Measurements from ENCODE around the gene GABBR2. TPM values are rescaled to one million over a fixed set of nuclear protein-coding genes. Genes with fewer than 3 reads are reported as not detected.

The GABBR2 gene
- total RNA-seq: under 1 TPM in 1 of 2 donors, not detected in 1; 0.41 TPM
- long read RNA-seq: 0 reads

DNA sequence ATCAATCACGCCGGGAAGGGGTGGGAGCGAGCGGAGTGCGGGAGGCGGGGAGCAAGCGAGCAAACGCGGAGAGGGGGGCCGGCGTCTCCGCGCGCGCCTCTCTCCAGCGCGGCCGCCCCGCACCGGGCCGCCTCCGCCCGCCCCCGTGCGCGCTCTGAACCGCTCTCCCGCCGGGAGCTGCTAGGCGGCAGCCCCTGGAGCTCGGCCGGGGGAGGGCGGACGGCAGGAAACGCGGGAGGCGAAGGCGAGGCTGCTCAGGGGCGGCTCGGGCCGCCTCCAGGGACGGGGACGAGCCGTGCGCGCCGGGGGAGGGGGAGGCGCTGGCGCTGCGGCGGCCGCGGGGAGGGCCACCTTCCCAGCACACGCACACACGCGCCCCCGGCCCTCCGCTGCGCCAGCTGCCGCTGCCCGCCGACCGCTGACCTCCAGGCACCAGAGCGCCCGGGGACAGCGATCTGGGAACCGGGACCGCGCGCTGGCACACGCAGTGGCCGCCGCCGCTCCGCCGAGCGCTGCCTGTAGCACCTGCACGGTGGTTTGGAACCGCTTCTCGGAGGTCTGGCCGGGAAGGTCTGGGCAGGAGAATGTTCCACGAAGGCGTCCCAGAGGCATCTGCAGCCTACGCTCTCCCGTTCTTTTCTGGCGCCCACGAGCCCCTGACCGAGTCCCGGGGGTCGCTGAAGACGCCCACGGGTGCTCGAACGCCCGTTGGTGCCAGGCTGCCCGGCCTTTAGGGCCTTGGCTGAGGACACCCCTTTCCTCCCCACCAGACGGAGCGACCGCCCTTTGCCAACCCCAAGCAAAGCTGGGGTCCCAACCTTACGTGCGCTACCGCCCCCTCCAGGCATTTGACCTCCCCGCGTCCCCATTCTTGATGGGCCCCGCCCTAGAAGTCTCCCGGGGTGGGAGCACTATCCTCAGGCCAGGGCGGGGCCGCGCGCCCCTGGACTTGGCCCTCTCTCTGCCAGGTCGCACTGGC is at the start of gene GABBR2:
Gene GABBR2, minus strand, starts transcription at position 3 of the 979 bp plus-strand sequence. CDS start 198 bp downstream, outside the sequence.
- ATAC-seq (no peak), DNase-seq (no peak)
- intact Hi-C loops (cut with DNase I): loop anchor here in 1 of 2 donors (5.0 kb wide), 1 partner anchor 392 kb away; no protein-coding TSS in a partner anchor

DNA sequence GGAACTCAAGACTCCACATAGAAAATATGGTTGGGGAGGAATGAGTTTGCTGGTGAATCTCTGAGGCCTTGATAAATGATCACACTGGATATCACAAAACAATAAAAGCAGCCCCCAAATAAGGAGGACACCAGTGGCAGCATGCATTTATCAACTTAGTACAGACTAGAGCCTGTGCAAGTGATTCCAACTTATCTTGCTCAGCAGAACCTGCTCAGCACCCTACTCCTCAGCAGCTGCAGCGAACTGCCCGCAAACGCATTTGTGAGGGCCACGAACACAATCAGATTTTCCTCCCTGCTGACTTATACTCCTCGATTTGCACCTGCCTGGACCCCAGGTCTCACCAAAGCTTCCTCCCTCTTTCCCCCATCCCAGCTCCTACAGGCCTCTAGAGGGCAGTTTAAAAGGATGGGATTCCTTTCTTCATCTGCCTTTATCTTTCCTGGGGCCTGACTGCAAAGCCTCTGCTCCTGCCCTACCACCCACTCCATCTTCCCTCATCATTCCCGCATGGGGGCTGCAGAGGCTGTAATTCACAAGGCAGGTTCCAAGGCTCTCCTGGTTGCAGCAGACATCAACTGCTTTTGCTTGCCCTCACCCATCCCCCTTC is 46.4 kb upstream of the GABBR2 start:
- DNase-seq (no peak), ATAC-seq (no peak)
- intact Hi-C loops (cut with DNase I): no loop called here

DNA sequence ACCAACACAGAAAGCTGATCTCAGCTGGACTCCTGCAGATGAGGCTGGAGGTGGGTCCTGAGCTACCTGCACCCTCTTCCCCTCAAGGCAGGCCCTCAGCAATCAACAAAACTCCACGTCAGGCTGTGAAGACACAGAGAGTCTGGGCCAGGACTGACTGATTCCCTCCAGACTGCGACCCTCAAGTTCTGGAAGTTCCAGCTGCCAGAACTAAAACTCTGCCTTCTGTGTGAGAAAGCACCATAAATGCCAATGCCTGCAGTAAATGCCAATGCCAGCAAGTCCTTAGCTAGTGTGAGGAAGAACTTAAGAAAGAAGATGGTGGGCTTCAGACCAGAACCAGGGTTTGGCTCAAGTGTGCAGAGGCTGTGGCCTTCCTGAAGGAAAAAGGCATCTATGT is 42.5 kb upstream of the GABBR2 start:
- DNase-seq (no peak), ATAC-seq (no peak)
- intact Hi-C loops (cut with DNase I): no loop called here

DNA sequence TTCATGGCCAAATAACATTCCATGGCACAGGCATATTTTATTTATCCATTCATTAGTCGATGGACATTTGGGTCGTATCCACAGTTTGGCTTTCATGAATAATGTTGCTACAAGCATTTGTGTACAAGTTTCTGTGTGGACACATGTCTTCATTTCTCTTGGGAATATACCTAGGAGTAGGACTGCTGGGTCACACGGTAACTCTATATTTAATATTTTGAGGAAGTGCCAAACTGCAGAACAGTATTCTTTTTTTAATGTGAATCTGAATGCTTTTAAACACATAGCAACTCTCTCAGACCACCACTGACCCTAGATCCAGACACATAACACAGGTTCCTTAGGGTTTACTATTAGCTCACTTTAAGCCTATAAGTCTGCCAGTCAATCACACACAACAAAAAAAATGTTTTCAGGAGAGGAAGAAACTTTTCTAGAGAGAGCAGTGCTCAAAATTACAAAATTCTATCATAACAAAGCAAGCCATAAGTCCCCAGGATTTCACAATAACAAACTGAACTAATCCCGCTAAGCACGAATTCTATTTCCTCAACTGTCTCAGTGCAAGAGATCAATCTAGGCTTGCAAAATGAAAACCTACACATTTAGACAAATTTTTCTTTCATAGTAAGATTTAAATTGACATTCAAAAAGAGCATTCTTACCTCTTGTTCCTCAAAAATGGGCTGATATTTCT is 41.8 kb upstream of the GABBR2 start:
- ATAC-seq: no peak
- no peak for DNase-seq
- intact Hi-C loops (cut with DNase I): no loop called here

DNA sequence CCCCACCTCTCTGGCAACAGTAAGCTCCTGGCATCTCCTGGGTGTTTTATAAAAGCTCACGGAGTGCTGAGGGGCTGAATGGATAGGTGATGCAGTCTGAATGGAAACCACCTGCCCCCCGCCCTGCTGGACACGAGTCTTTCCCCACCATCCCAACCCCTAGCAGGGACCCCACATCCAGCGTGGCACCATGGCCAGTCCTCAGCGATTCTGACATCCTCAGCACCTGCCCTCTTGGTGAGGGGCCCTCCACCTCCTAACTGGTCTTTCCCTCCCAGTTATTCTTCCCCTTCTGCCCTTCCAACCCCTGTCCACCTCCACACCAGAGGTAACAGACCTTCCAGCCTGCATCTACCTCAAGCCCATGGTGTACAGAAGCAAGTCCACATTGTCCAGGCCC is 38.7 kb upstream of the GABBR2 start:
- DNase-seq: no peak
- no peak for ATAC-seq
- intact Hi-C loops (cut with DNase I): no loop called here

DNA sequence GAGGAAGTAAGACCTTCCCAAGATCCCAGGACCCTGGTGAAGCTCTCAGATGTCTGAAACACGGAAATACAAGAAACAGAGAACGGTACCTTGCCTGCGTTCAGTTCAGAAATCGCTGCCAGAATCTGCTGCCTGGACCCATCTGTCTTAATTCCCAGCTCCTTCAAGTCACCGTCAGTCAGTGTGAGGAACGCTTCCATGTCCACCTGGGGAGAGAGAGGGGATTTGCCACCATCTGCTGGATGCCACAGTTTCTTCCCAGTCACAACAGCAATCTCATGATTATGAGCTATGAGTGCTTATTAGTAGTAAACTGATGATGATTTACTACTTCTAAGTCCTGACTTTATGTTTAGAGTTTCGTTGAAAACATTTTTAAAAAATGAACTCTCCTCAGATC is 36.7 kb upstream of the GABBR2 start:
- DNase-seq: no peak
- intact Hi-C loops (cut with DNase I): no loop called here
- no peak for ATAC-seq

DNA sequence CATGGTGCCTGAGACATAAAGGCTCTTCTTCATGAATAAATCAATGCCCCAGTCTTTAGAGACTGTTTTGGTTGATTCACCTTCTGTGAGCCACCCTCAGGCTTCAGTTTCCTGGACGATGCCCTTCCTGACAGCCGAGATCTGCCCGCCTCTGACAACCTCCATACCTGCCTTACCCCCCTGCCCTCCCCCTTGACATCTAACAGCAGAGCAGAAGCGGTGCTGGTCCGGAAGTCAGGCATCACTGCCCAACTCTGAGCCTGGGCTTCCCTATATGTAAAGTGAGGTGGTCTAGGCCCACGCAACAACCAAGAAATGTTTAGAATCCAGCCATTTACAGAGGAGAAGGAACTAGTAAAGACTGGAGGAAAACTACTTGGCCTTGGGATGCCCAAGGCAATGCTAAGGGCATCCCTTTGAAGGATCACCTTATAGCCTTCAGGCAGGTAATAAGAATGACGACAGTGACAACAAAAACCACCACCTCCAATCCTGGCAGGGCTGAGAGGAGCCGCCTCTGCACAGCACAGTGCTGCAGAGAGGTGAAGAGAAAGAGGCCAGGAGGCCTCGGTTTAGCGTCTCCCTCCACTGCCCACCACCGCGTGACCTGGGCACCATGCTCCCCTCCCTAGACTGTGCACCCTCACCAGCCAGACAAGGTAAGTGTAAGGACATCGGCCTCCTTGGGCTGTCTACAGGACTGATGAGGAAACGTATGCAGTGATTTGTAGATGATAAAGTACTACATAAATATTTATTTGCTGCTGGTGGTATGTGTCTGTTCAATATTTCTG is 35.3 kb upstream of the GABBR2 start:
- ATAC-seq (no peak), DNase-seq (no peak)
- intact Hi-C loops (cut with DNase I): no loop called here

DNA sequence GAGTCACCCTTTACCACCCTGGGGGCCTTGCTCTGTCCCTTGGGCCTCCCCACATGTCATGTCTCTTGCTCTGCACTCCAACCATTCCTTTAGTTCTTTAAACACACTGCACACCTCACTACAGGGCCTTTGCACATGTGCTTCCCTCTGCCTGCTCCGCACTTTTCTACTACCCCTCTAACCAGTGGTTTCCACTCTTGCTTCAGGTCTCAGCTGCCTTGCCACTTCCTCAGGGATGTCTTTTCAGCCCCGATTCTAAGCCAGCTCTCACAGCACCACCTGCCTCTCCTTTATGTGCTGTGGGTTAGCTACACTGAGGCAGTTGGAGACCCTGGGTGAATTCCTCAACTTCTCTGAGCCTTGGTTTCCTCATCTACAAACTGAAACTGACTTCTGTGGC is 34.6 kb upstream of the GABBR2 start:
- DNase-seq (no peak), ATAC-seq (no peak)
- intact Hi-C loops (cut with DNase I): no loop called here

DNA sequence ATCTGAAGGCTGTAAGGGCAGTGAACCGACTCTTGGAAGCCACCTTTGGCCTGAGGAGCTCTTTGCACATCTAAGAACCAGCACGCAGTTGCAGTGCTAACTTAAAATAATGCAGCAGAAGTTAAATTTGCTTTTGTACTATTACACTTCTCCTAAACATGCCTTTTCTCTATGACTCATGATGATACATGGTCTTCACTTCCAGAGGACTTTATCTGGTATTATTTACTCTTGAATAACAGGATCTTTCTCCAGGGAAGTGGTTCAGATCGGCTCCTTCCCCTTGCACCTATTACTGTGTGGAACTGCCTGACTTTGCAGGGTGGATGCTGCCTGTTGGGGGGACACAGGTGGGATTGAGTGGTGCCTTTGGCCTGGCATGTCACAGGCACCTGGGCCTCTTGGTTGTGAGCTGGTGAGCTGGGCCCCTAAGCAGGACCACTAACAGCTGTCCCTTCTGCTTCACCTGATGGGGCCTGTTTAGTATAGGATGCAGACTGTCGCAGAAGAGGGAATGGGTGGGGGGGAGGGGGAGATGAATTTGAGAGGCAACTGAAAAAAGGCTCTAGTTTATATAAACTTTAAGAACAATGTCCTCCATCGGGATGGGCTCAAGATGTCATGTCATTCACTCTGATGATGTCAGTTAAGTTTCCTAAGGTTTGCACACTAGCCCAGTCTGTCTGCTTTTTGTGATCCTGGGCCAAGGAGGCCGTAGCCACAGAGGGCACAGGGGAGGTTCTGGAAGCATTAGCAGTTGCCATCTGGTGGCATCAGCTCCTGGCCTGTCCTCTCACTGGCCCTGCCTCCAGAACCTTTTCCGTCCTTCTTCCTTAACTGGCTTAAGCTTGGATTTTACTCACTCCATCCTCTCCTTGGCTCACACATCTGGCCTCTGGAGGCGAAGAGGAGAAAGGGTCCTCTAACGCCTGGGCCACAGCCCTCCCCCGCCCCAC is 33.9 kb upstream of the GABBR2 start:
- ATAC-seq: no peak
- intact Hi-C loops (cut with DNase I): no loop called here
- DNase-seq: no peak

DNA sequence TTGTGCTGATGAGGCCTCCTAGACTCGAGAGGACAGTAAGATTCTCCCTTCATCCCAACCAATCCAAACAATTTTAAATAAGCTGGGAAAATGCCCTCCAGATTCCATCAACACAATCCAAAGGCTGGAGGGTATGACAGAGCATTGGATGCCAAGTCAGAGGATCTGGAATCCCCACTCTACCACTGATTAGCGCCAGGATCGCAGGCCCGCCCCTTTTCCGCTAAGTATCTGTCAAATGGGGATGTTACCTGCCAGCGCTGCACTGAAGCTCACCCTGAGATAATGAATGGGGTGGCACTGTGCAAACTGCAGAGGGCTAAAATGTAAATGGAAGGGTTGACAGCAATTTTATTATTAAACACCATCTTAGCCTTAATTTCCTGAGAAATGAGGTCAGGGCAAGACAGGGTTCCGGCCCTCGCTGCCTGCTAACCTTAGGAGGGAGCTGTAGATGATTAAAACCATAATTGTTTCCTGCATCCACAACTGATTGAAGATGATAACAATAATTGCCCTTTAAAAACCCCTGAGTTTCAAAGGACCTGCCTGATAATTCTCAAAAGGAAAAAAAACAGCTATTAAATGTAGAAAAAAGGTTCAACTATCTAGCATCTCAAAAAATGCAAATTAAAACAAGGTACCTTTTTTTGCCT is 31.6 kb upstream of the GABBR2 start:
- intact Hi-C loops (cut with DNase I): no loop called here
- DNase-seq (no peak), ATAC-seq (no peak)

DNA sequence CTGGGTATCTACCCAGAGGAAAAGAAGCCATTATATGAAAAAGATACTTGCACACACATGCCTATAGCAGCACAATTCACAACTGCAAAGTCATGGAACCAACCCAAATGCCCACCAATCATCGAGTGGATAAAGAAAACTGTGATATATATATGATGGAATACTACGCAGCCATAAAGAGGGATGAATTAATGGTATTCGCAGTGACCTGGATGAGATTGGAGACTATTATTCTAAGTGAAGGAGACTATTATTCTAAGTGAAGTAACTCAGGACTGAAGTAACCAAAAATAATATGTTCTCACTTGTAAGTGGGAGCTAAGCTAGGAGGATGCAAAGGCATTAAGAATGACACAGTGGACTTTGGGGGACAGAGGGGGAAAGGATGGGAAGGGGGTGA is 30.0 kb upstream of the GABBR2 start:
- DNase-seq (no peak), ATAC-seq (no peak)
- intact Hi-C loops (cut with DNase I): no loop called here

DNA sequence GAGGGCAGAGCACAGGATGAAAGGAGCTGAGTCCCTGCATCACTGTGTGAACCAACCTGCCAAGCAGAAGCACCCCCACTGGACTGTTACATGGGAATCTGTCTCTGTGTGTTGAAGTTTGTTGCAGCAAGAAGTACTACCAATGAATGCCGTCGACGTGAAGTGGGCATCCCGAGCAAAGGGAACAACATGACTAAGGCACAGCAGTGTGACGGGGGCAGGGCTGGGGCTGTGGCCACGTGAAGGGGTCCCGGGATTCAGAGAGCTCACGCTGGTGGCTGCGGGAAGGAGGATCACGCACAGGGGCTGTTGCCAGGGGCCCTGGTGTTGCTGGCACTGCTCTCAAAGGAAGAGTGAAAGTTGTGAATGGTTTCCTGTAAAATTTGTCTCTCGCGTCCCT is 27.5 kb upstream of the GABBR2 start:
- DNase-seq (no peak), ATAC-seq (no peak)
- intact Hi-C loops (cut with DNase I): no loop called here

DNA sequence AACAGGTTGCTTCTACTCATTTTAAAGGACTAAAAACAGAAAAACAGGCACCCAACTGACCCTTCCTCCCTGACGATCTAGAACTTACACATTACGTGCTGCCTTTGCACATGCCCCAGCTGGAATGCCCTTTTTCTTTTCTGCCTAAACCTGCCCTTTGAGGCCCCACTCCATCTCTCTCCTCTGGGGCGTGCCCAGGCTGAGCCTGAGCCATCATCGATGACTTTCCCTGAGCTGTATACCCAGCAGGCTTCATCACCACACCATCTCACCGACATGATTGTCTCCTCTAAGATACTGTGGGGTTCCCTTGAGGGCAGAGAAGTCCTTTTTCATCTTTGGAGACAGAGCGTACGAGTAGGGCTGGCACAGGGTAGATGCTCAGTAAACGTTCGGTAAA is 24.1 kb upstream of the GABBR2 start:
- ATAC-seq (no peak), DNase-seq (no peak)
- intact Hi-C loops (cut with DNase I): no loop called here

DNA sequence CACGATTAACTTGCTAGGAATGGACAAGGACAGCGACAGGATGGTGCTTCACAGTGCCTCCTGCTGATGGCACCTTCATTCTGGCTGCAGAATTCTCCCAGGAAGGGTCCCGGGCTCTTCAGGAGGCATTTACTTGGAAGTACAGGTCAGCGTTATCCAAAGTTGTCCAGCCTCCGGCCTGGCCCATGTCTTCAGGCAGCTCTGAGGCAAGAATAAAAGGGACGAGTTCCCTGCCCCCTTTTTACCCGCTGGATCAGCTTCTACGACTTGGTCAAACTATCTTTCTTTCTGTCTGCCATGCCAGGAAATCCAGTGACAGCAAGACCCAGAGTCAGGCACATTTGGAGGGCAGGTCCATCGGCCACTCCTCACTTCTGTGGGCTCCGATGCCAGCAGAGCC is 23.4 kb upstream of the GABBR2 start:
- intact Hi-C loops (cut with DNase I): no loop called here
- DNase-seq: no peak
- ATAC-seq: no peak

DNA sequence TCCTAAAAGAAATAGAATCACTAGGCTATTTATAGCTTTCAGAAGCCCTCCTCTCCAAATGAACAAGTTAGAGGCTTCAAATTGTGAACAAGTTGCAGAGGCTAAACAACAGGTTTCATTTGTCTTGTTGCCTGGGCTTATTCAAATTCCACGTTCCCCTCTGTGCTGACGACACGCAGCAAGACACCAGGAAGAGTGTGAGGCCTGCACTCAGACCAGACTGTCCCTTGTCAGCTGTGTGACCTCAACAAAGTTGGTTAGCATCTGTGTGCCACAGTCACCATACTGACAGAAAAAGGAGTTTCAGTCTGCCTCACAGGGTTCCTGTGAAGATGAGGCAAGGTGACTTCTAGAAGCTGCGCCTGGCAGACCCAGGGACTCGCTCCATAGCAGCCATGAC is 22.1 kb upstream of the GABBR2 start:
- DNase-seq (no peak), ATAC-seq (no peak)
- intact Hi-C loops (cut with DNase I): no loop called here

DNA sequence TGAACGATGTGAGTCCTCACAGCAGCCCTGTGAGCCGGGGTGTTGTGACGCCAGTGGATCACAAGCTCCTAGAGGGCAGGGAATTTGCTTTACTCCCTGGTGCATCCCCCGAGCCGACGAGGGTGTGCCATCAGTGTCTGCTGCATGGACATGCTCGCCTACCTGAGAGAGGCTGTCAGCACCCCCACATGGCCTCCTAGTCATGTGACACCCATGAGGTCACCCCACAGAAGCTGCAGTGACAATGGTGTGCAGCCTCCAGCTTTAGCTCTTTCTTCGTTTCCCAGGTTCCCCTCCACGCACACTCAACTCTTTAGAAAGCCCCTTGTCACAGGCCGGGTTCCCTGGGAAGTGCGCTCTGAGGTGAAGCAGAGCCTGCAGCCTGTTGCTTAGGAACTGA is 19.8 kb upstream of the GABBR2 start:
- intact Hi-C loops (cut with DNase I): no loop called here
- DNase-seq (no peak), ATAC-seq (no peak)

DNA sequence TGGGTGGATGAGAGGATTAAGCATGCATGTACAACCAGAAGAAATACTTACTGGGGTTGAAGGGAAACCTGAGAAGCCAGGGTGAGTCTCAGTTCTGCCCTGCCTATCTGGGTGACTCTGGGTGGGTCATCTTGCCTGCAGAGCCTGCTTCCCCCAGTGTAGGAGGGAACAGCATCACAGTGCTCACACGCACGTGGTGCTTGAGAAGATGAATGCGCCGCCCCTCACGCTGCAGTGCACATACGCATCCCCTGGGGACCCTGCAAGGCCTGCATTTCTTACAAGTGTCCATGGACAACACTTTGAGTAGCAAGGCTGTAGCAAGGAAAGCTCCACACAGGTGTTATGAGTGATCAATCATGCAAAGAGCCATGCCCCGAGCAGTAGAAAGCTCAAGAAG is 18.7 kb upstream of the GABBR2 start:
- intact Hi-C loops (cut with DNase I): no loop called here

DNA sequence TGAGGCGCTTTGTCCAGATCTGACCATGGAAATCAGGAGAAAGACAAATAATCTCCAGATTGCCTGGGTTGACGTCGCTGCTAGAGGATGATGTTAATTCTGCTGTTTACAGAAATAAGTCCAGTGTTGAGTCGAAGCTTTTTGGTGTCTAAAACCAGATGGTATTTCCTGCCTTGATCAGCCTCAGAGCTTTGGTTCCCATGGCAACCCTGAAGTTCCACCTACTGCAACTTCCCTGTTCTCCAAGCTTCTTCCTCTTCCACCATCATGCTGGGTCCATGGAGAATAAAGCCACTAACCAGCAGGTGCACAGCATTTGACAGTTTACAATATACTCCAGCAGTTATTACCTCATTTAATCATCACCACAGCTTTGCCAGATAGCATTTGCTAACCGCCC is 18.0 kb upstream of the GABBR2 start:
- no peak for DNase-seq
- intact Hi-C loops (cut with DNase I): no loop called here
- ATAC-seq: peak; percentile 15 to 44

More for the DNA sequence above, 18.7 kb upstream of the GABBR2 start:
- DNase-seq (no peak), ATAC-seq (no peak)

Data from left cardiac atrium (tissue), 4 donors.